Measurements from ENCODE around the gene FIBP.
A peak's percentile ranks its signal among the peaks of the same experiment; 100 is the strongest.

FIBP gene

GRCh38 chr11:65888163-65888814 is at the start of gene FIBP:
Gene FIBP (minus strand): TSS chr11:65888471. CDS start chr11:65888418, 53 bp downstream.
- peak within 1 kb of the TSS; percentile 79 for H3K4me3 ChIP-seq (ENCODE audit: low read depth, low read length)

GRCh38 chr11:65937766-65938165 is 49.5 kb upstream of the FIBP start:
- H3K4me3 ChIP-seq (ENCODE audit: low read depth, low read length) = no peak overlapping the region

GRCh38 chr11:65934014-65934413 is 45.7 kb upstream of the FIBP start:
- H3K4me3 ChIP-seq (ENCODE audit: low read depth, low read length) = no peak overlapping the region

GRCh38 chr11:65932558-65932919 is 44.3 kb upstream of the FIBP start:
- H3K4me3 ChIP-seq (ENCODE audit: low read depth, low read length) = no peak overlapping the region

GRCh38 chr11:65931773-65932557 is 43.7 kb upstream of the FIBP start:
- H3K4me3 ChIP-seq (ENCODE audit: low read depth, low read length) = no peak overlapping the region

- no peak overlapping the region for H3K4me3 ChIP-seq (ENCODE audit: low read depth, low read length)
Observed at GRCh38 chr11:65928667-65929066, 40.4 kb upstream of the FIBP start.

- no peak overlapping the region for H3K4me3 ChIP-seq (ENCODE audit: low read depth, low read length)
Observed at GRCh38 chr11:65927904-65928397, 39.7 kb upstream of the FIBP start.

- no peak overlapping the region for H3K4me3 ChIP-seq (ENCODE audit: low read depth, low read length)
Observed at GRCh38 chr11:65925397-65925796, 37.1 kb upstream of the FIBP start.

- no peak overlapping the region for H3K4me3 ChIP-seq (ENCODE audit: low read depth, low read length)
Observed at GRCh38 chr11:65922565-65922964, 34.3 kb upstream of the FIBP start.

- H3K4me3 ChIP-seq (ENCODE audit: low read depth, low read length) = no peak overlapping the region
Observed at GRCh38 chr11:65921876-65922275, 33.6 kb upstream of the FIBP start.

GRCh38 chr11:65921033-65921555 is 32.8 kb upstream of the FIBP start:
- H3K4me3 ChIP-seq (ENCODE audit: low read depth, low read length) = no peak overlapping the region

- peak overlapping the region; percentile 70 for H3K4me3 ChIP-seq (ENCODE audit: low read depth, low read length)
Observed at GRCh38 chr11:65920372-65920802, 32.1 kb upstream of the FIBP start.

- peak overlapping the region; percentile 70 for H3K4me3 ChIP-seq (ENCODE audit: low read depth, low read length)
Observed at GRCh38 chr11:65919573-65920371, 31.5 kb upstream of the FIBP start.

GRCh38 chr11:65919141-65919572 is 30.9 kb upstream of the FIBP start, which contains the start of gene DRAP1:
Gene DRAP1 (plus strand): TSS chr11:65919426. CDS start chr11:65919502, 76 bp downstream.
- H3K4me3 ChIP-seq (ENCODE audit: low read depth, low read length) = peak within 1 kb of the TSS; percentile 86

- H3K4me3 ChIP-seq (ENCODE audit: low read depth, low read length) = peak within 1 kb of the TSS; percentile 86
Observed at GRCh38 chr11:65918211-65919140, 30.2 kb upstream of the FIBP start, which contains the start of gene C11orf68. Gene C11orf68 (minus strand): TSS chr11:65919062. CDS start chr11:65919031, 31 bp downstream.

- H3K4me3 ChIP-seq (ENCODE audit: low read depth, low read length) = peak overlapping the region; percentile 86
Observed at GRCh38 chr11:65917434-65918210, 29.4 kb upstream of the FIBP start.

- H3K4me3 ChIP-seq (ENCODE audit: low read depth, low read length) = no peak overlapping the region
Observed at GRCh38 chr11:65917077-65917433, 28.8 kb upstream of the FIBP start.

GRCh38 chr11:65916391-65916790 is 28.1 kb upstream of the FIBP start:
- no peak overlapping the region for H3K4me3 ChIP-seq (ENCODE audit: low read depth, low read length)

GRCh38 chr11:65915821-65916251 is 27.6 kb upstream of the FIBP start:
- no peak overlapping the region for H3K4me3 ChIP-seq (ENCODE audit: low read depth, low read length)
